GM10266 (cell line): ENCODE results near the gene PHF10.
"Not testable (repeated sequence)": the region's sequence is repeated elsewhere in the genome, so short reads cannot be mapped to it uniquely, and the experiment has no call there.

Experiments
- DNase-seq: peaks from one replicate; pipeline ENCODE4 v3.0.0; 2012; ENCODE audit errors: extremely low spot score
- TF ChIP-seq, protein P1 (sequence below): IDR thresholded peaks from 2 replicates; pipeline ENCODE4 v1.5.1; 2012; ENCODE audit warnings: mild to moderate bottlenecking, low read depth; ENCODE audit not compliant: control insufficient read depth, insufficient read depth; ENCODE audit errors: missing control alignments

Gene PHF10

GRCh38 chr6:169724494-169725124, at the start of gene PHF10:
TSS of gene PHF10 (minus strand) at chr6:169724500. CDS start at chr6:169723931, 569 bp downstream.
- TF ChIP-seq, protein P1, sequence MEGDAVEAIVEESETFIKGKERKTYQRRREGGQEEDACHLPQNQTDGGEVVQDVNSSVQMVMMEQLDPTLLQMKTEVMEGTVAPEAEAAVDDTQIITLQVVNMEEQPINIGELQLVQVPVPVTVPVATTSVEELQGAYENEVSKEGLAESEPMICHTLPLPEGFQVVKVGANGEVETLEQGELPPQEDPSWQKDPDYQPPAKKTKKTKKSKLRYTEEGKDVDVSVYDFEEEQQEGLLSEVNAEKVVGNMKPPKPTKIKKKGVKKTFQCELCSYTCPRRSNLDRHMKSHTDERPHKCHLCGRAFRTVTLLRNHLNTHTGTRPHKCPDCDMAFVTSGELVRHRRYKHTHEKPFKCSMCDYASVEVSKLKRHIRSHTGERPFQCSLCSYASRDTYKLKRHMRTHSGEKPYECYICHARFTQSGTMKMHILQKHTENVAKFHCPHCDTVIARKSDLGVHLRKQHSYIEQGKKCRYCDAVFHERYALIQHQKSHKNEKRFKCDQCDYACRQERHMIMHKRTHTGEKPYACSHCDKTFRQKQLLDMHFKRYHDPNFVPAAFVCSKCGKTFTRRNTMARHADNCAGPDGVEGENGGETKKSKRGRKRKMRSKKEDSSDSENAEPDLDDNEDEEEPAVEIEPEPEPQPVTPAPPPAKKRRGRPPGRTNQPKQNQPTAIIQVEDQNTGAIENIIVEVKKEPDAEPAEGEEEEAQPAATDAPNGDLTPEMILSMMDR: no peak
- DNase-seq: peak; percentile 91

DNA sequence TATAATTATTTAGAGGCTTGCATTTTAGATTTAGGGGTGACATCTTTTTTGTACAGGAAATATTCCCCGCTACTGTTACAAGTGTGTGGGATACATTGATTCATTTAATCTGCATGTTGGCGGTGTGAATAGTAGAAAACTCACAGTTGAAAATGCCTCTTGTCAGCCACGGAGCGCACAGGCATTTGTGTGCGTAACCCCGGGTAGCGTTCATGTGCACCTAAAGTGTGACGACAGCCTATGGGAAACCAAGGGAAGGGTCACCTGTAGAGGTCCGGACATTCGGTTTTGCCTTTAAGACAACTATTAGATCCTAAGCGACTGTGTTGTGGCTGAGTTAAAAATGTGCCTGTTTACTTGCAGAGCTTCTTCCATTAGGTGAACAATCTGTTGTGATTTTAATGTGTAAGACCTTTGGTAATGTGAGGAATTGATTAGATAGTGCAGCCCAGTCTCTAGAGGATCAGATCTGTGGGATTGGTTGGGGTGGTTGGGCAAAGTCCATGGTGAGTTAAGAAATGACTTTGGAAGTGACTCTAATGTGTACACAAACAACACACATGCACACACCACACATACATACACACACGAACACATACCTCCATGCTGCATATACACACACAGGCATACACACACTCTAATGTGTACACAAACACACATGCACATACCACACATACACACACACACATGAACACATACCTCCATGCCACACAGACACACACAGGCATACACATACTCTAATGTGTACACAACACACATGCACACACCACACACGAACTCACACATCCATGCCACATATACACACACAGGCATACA, 42.8 kb upstream of the PHF10 start:
- TF ChIP-seq, protein P1: no peak
- no peak for DNase-seq

DNA sequence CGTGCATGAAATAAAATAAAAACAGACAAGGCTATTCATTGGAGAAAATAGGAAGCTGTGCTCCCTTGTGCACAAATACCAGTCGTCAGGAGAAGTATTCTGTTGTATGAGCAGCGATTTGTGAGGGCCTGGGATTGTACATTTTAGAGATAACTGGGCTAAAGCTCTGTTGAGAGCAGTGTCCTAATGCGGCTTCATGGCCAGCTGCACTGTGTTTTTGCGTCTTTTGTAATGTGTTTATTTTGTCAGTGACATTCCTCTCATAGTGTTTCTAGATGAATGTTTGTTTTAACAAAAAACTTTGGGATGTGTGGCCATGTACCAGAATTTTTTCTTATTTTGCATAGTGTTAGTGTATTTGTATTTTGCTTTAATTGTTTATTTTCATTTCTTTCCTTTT, 41.9 kb upstream of the PHF10 start:
- no peak for DNase-seq
- TF ChIP-seq, protein P1: no peak

DNA sequence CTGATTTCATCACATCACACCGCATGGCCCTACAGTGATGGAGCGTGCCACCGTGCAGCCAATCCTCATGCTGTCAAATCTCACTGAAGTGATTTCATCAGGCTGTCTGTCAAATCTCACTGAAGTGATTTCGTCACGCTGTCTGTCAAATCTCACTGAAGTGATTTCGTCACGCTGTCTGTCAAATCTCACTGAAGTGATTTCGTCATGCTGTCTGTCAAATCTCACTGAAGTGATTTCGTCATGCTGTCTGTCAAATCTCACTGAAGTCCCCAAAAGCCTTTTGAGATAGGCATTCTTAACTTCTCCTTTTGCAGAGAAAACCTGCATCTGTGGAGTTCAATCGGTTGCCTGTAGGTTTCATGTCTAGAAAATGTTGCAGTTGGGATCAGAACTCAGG, 41.5 kb upstream of the PHF10 start:
- not testable (repeated sequence) for DNase-seq

DNA sequence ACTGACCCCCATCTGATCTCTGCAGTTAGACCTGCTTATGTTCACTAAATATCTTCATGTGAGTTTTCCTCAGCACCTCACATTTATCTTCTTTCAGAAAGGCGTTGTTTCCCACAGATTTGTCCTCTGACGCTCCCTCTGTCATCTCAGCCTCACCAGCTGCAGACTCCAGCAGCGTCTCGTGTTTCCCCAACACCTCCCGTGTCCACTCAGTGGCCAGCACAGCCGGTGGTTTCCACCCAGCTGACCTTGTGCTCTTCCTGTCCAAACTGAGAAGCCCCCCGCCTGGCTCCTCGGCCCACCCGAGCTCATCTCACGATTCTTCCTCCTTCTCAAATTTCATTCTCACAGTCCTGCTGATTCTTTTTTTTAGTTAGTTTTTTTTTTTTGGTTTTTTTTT, 39.6 kb upstream of the PHF10 start:
- TF ChIP-seq, protein P1: no peak
- DNase-seq: no peak

- no peak for DNase-seq
Observed at GRCh38 chr6:169763308-169763707, 39.0 kb upstream of the PHF10 start.

DNA sequence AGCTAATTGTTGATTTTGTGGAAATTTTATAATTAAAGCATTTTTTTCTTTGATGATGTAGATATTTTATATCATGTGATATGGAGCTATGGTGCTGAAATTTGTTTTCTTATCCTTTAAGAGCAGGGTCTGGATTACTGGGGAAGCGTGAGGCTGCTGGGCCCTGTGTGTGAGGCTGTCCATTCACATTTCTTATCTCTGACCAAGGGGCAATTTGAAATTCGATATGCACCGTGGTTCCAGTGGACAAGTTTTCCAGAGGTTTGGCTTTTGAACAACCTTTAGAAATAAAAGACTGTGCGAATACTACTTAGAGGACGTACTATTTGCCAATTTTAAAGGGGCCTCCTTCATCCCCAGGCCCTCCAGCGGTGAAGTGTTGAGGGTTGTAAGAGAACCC, 30.9 kb upstream of the PHF10 start:
- TF ChIP-seq, protein P1: no peak
- DNase-seq: no peak

More at GRCh38 chr6:169763308-169763707, 39.0 kb upstream of the PHF10 start:
- TF ChIP-seq, protein P1: no peak
